Kidney (tissue), 14 donors: ENCODE results near the gene DENND6B. TPM values are rescaled to one million over a fixed set of nuclear protein-coding genes. Genes with fewer than 3 reads are reported as not detected.
"Not testable (repeated sequence)": the region's sequence is repeated elsewhere in the genome, so short reads cannot be mapped to it uniquely, and the experiment has no call there.

Experiments used
- DNase-seq, 5 donors: peaks; one replicate each; pipeline ENCODE4 v3.0.0-alpha.2; 2013 to 2020
- FAIRE-seq: peaks from 2 replicates; lab custom pipeline; 2012; peaks lifted over from hg19 to GRCh38; lab: Jason Lieb, UNC
- H3K27ac ChIP-seq, 2 donors: one replicate each; pipeline ENCODE4 v1.7.0; 2013; ENCODE audit warnings: low read depth in 2 of 2, low read length in 2 of 2, inconsistent platforms in 1 of 2
- H3K27me3 ChIP-seq: one replicate; pipeline ENCODE4 v1.7.1; 2013; ENCODE audit warnings: low read length, inconsistent platforms; ENCODE audit not compliant: control insufficient read depth, insufficient read depth
- H3K36me3 ChIP-seq, 3 donors: one replicate each; pipeline versions ENCODE4 v1.7.0 to v1.7.1; 2013; ENCODE audit warnings: low read length in 3 of 3, control low read depth in 1 of 3, inconsistent platforms in 1 of 3; ENCODE audit not compliant: insufficient read depth in 3 of 3, control insufficient read depth in 2 of 3
- H3K4me1 ChIP-seq, 3 donors: one replicate each; pipeline versions ENCODE4 v1.7.0 to v1.7.1; 2013; ENCODE audit warnings: low read length in 3 of 3, inconsistent platforms in 1 of 3, low read depth in 1 of 3; ENCODE audit not compliant: control insufficient read depth in 2 of 3, insufficient read depth in 2 of 3
- H3K4me3 ChIP-seq, 3 donors: one replicate each; pipeline versions ENCODE4 v1.7.0 to v1.8.1; 2013; ENCODE audit warnings: low read length in 3 of 3, control low read depth in 1 of 3, inconsistent platforms in 1 of 3
- H3K9ac ChIP-seq, 3 donors: one replicate each; pipeline versions ENCODE4 v1.7.0 to v1.7.1; 2013; ENCODE audit warnings: low read length in 3 of 3, control low read depth in 1 of 3, inconsistent platforms in 1 of 3
- H3K9me3 ChIP-seq, 3 donors: one replicate each; pipeline versions ENCODE4 v1.7.0 to v1.7.1; 2013; ENCODE audit warnings: low read length in 3 of 3, control low read depth in 1 of 3, inconsistent platforms in 1 of 3; ENCODE audit not compliant: control insufficient read depth in 2 of 3, insufficient read depth in 1 of 3
- CTCF ChIP-seq: IDR thresholded peaks from 3 replicates; pipeline ENCODE4 v1.5.1; 2012; ENCODE audit warnings: mild to moderate bottlenecking, moderate library complexity, borderline replicate concordance; ENCODE audit not compliant: insufficient read depth; ENCODE audit errors: extremely low read depth
- intact Hi-C: fragments of 100-400 bp; cut with DNase I; formaldehyde crosslinking; loops from one replicate; pipeline ENCODE4 v1.11.1; 2022
- polyA plus RNA-seq: library from polyadenylated mRNA; stranded (reverse); fragments of 350-450 nt; fragmentation: Illumina TruSeq; extraction: RNeasy Lipid Tissue Mini Kit (QIAGEN cat#74804); gene quantifications from one replicate; pipeline ENCODE4 v1.2.3, GENCODE V29; 2014; ENCODE audit warnings: low read depth, low replicate concordance; ENCODE audit not compliant: insufficient read depth
- total RNA-seq: library from RNA; stranded (reverse); fragmentation: NEBNext Ultra II Directional; extraction: Animal tissue kit (Norgen Biotek cat#: 25700); gene quantifications from one replicate; pipeline ENCODE4 v1.2.1, GENCODE V29; 2021
- donor health status: control.
- donor health status: control.
- donor health status: control.
- donor health status: control.
- donor health status: control.
- donor health status: DM: yes; HTN: yes; CAD: no.
- donor health status: Normal renal cell carcinoma (clear cell type).

Gene DENND6B
- total and polyA plus RNA-seq, 2 donors from 2014 or later: 14.5 to 16.7 TPM

DNA sequence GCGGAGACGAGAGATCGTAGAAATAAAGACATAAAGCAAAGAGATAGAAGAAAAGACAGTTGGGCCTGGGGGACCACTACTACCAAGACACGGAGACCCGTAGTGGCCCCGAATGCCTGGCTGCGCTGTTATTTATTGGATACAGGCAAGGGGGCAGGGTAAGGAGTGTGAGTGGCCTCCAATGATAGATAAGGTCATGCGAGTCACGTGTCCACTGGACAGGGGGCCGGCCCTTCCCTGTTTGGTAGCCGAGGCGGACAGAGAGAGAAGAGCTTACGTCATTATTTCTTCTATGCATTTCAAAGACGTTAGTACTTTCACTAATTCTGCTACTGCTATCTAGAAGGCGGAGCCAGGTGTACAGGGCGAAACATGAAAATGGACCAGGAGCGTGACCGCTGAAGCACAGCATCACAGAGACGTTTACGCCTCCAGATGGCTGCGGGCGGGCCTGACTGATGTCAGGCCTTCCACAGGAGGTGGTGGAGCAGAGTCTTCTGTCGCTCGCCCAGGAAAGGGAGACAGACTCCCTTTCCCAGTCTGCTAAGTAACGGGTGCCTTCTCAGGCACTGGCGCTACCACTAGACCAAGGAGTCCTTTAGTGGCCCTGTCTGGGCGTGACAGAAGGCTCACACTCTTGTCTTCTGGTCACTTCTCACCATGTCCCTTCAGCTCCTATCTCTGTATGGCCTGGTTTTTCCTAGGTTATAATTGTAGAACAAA is 41.1 kb upstream of the DENND6B start:
- Histone ChIP-seq H3K27ac (no peak overlapping the region), H3K9ac (no peak overlapping the region), H3K36me3 (peaks cover 0 to 5% (median 2%) of the 10 kb centered on the region in 3 donors), H3K9me3 (no peaks in the 10 kb centered on the region), H3K4me3 (no peak overlapping the region), H3K4me1 (peaks cover 0 to 3% (median 0%) of the 10 kb centered on the region in 3 donors), H3K27me3 (no peaks in the 10 kb centered on the region)
- intact Hi-C loops: no loop called here
- DNase-seq: no peak
- no peak for FAIRE-seq
- no peak for TF ChIP-seq CTCF

DNA sequence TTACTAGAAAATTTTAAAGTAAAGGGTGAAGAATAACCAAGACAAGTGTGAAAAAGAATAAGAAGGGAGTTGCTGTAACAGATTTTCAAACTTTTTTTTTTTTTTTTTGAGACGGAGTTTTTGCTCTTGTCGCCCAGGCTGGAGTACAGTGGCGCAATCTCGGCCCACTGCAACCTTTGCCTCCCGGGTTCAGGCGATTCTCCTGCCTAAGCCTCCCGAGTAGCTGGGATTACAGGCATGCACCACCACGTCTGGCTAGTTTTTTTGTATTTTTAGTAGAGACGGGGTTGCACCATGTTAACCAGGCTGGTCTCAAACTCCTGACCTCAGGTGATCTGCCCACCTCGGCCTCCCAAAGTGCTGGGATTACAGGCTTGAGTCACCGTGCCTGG is 37.0 kb upstream of the DENND6B start:
- FAIRE-seq, H3K27me3 ChIP-seq, intact Hi-C loops, H3K36me3 ChIP-seq, H3K9me3 ChIP-seq, H3K27ac ChIP-seq, H3K4me3 ChIP-seq, H3K9ac ChIP-seq, DNase-seq: not testable (repeated sequence)
- H3K4me1 ChIP-seq: peaks cover 0 to 12% (median 11%) of the 10 kb centered on the region in 3 donors

- Histone ChIP-seq H3K36me3 (peaks cover 3 to 6% (median 5%) of the 10 kb centered on the region in 3 donors), H3K27ac (no peak overlapping the region), H3K4me3 (no peak overlapping the region), H3K9me3 (no peaks in the 10 kb centered on the region), H3K4me1 (peaks cover 0 to 12% (median 11%) of the 10 kb centered on the region in 3 donors), H3K9ac (no peak overlapping the region), H3K27me3 (no peaks in the 10 kb centered on the region)
- TF ChIP-seq CTCF: no peak
- intact Hi-C loops: no loop called here
- DNase-seq: no peak
- FAIRE-seq: no peak
Observed at GRCh38 chr22:50363166-50363802, 36.5 kb upstream of the DENND6B start.

- intact Hi-C loops: no loop called here
- TF ChIP-seq CTCF: no peak
- no peaks in the 10 kb centered on the region for H3K27me3 ChIP-seq
- H3K9ac ChIP-seq: no peak overlapping the region
- no peak for DNase-seq
- peaks cover 3 to 6% (median 5%) of the 10 kb centered on the region in 3 donors for H3K36me3 ChIP-seq
- no peak overlapping the region for H3K4me3 ChIP-seq
- peaks cover 0 to 12% (median 11%) of the 10 kb centered on the region in 3 donors for H3K4me1 ChIP-seq
- H3K27ac ChIP-seq: no peak overlapping the region
- H3K9me3 ChIP-seq: no peaks in the 10 kb centered on the region
- FAIRE-seq: no peak
Observed at GRCh38 chr22:50361688-50362087, 34.9 kb upstream of the DENND6B start.
